ENCODE data around the gene FUBP1. TPM values are rescaled to one million over a fixed set of nuclear protein-coding genes. Genes with fewer than 3 reads are reported as not detected.
"Not testable (repeated sequence)": the region's sequence is repeated elsewhere in the genome, so short reads cannot be mapped to it uniquely, and the experiment has no call there.

Gene FUBP1, protein sequence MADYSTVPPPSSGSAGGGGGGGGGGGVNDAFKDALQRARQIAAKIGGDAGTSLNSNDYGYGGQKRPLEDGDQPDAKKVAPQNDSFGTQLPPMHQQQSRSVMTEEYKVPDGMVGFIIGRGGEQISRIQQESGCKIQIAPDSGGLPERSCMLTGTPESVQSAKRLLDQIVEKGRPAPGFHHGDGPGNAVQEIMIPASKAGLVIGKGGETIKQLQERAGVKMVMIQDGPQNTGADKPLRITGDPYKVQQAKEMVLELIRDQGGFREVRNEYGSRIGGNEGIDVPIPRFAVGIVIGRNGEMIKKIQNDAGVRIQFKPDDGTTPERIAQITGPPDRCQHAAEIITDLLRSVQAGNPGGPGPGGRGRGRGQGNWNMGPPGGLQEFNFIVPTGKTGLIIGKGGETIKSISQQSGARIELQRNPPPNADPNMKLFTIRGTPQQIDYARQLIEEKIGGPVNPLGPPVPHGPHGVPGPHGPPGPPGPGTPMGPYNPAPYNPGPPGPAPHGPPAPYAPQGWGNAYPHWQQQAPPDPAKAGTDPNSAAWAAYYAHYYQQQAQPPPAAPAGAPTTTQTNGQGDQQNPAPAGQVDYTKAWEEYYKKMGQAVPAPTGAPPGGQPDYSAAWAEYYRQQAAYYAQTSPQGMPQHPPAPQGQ
- total RNA-seq, result 205 and 213 TPM in 2 replicates

DNA sequence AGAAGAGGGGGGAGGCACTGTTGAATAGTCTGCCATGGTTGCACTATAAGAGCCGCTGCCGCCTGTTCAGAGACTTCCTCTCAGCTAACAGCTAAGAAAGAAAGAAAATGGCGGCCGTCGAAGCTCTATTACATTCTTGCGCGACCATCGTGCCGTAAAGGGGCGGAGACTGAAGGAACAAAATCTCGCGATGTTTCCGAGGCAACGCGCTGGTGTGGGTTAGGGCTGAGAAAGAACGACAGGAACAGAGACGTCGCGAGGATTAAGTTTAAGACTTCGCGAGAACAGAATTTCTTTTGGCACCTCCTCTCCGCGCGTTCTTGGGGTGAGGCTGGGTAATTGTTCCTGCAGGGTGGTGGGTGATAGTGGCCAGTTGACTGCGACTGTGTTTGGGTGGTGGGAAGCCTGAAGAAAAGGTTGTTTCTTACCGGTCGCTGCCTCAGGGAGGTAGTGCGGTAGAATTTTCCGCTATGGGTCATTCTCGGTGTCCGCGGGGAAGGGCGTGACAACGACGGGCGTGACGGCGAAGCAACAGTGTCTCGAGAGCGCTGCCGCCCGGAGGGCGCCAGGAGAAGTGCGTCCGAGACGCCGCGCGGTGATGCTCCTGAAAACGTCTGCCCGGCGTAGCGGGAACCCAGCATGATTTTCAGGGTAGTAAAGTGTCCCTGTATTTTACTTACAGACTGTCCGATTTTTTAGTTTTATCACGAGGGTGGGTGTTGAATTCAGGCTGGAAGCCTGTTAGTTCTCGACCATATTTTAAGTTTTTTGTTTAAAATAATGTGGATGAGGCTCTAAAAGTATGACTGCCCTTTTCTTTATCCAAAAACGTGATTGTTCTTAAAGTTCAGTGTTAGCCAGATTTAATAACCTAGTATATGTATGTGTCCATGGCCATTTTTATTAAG is at the start of gene FUBP1:
FUBP1 (minus strand) TSS at position 104 of the 908 bp plus-strand sequence; CDS start at position 36, 68 bp downstream.
- intact Hi-C loops (cut with micrococcal nuclease), result loop anchor here (1.0 to 10.0 kb wide), 10 partner anchors 9 to 760 kb away; partner anchors contain the start of genes DNAJB4, IFI44, PIGK and USP33

DNA sequence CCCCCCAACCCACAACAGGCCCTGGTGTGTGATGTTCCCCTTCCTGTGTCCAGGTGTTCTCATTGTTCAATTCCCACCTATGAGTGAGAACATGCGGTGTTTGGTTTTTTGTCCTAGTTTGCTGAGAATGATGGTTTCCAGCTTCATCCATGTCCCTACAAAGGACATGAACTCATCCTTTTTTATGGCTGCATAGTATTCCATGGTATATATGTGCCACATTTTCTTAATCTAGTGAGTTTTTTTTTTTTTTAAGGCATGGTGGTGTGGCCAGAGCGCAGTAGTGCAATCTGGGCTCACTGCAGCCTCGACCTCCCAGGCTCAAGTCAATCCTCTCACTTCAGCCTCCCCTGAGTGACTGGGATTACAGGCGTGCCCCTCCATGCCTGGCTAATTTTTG is 42.3 kb upstream of the FUBP1 start:
- intact Hi-C loops (cut with micrococcal nuclease), result not testable (repeated sequence)

DNA sequence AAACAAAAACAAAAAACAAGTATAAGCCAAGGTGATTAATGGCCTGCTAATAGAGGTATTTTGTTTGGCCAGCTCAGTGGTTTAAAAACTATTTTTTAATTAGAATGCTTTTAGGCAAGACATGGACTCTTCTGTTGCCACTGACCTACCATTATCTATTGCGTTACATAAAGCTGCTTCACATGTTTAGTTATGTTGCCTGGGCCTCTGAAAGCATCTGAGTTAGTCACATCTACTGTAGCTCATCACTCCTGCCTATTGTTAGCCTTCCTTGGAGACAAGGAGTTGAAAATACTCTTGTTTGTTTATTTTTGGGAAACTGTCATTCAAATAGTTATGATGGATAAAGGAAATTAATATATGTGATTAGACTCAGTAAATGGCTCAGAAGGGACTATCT is 40.2 kb upstream of the FUBP1 start:
- intact Hi-C loops (cut with micrococcal nuclease), result no loop called here

DNA sequence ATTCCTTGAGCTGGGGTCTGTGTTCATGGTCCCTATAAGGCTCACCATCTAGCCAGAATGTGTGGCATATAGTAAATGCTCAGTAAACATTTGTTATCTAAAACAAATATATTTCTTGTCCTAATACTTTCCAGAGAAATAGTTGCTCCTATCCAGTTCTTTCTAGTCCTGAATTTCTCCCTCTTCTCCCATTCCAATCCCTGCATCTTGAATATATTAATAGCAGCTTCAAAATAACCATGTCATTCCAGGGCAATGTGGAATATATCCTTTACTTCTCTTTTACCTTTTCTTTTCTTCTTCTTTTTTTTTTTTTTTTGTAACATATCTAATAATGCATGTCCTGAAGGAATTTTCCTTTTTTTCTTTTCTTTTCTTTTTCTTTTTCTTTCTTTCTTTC is 36.3 kb upstream of the FUBP1 start:
- intact Hi-C loops (cut with micrococcal nuclease), result no loop called here

DNA sequence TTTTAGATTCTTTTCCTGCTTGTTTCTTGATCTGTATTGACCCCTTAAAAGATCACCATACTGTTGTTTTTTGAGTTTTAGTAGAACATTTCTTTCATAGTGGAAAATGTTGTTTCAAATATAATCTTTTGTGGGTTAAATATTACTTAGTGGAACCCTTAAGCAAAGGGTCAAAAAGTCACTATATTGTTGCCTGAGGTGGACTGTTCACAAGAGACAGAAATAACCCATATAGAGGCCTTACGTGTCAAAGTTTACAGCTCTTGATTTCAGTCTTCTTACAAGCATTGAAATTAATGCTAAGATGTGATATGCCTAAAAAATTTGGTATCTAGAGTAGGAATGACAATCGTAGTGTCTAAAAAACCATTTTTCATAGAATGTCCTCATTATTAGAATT is 32.2 kb upstream of the FUBP1 start:
- intact Hi-C loops (cut with micrococcal nuclease), result no loop called here

DNA sequence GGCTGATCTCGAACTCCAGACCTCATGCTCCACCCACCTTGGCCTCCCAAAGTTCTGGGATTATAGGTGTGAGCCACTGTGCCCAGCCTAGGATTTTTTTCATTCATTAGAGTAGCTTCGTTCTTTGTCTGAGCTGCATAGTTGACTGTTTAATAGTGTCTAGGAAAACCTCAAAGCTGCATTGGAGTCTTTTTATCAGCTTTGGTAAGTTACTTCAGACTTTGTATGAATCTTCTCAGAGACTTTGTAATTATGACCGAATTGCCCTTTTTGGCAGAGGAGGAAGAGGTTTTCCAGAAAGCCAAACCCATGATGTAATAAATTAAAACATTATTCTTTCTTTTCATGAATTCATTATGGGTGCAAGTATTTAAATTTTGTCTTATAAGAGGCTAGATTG is 31.0 kb upstream of the FUBP1 start:
- intact Hi-C loops (cut with micrococcal nuclease), result no loop called here

DNA sequence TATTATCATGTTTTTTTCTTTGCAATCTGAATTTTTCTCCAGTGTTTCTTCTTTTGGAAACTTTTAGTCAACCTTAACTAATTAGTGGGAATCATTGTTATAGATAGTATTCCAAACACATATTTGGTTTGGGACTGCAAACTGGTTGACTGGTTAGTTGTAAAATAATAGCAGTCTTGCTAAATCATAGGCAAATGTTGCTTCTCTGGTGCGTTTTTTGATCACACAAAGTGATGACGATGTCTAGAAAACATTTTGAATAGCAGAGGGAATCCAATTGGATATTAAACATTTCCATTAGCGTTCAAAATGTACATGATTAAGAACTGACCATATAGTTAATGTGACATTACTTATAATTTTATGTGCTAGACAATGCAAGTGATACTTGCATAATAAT is 30.4 kb upstream of the FUBP1 start:
- intact Hi-C loops (cut with micrococcal nuclease), result no loop called here

DNA sequence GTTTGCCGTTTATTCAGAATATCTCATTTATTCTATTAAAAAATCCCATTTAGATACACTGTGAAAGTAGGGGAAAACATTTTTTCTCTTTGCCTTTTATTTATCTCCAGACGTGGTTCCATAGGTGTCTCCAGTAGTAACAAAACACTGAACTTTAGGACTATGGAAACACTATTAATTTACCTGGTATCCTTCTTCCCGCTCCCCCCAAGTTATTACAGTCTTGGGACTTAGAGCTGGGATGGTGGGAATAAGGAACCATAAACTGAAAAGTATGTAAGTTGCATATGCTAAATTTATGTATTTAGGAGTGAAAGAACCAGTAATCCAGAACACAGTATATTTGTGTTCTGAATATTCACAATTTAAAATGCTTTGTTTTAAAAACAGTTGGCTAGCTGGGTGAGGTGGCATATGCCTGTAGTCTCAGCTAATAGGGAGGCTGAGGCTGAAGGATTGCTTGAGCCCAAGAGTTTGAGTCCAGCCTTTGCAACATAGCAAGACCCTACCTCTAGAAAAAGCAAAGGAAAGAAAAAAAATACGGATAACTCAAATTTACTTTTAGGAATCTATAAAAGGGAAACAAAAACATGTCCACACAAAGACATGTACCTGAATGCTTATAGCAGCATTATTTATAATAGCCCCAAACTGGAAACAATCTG is 28.9 kb upstream of the FUBP1 start:
- intact Hi-C loops (cut with micrococcal nuclease), result no loop called here

DNA sequence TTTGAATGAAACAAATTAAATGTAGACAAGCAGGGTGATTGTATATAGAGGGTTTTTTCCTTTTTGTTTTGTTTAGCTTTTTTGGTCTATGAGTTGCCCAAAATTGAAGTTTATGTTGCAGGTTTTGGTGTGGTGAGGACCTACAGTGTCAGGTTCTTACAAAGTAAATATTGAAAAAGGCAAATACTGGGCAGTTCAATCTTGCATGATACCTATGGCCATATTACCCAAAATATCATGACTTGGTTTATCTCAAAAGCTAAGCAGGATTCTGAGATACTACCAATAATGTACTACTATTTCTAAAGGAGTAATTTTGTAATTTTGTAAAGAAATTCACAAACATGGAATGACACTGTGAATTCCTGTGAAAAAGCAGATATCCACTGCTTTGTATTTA is 27.6 kb upstream of the FUBP1 start:
- intact Hi-C loops (cut with micrococcal nuclease), result no loop called here

DNA sequence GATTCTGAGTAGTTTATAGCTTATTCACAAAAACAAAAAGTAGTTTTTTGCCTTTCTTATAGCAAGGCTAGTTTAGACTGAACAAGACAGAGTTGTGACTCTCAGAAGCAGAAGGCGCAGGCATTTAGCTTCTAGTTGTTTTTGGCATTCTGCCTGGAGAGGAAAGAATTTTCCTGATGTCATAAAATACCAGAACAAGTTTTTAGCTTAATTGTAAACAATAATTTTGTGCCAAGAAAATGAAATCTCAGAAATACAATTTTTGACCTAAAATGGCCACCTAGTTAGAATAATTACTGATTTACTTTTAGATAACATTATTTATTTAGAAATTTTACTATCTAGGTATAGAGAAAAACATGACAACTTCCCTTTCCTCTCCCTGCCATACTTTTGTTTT is 26.9 kb upstream of the FUBP1 start:
- intact Hi-C loops (cut with micrococcal nuclease), result loop anchor here (1.0 to 2.0 kb wide), 4 partner anchors 16 to 615 kb away; partner anchors contain the start of genes GIPC2, IFI44L and MIGA1

DNA sequence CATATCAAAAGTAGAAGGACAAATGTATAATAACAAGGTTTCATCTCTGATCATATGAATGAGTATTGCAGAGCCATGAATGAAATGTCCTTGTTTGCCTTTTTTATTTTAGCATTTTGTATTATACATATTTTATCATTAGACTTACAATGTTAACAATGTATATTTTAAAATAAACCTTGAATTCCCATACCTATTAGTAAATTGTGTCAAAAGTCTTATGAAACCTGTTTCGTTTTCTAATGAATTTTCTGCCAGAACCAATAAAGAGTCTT is 26.5 kb upstream of the FUBP1 start:
- intact Hi-C loops (cut with micrococcal nuclease), result loop anchor here (1.0 to 2.0 kb wide), 4 partner anchors 16 to 615 kb away; partner anchors contain the start of genes GIPC2, IFI44L and MIGA1

DNA sequence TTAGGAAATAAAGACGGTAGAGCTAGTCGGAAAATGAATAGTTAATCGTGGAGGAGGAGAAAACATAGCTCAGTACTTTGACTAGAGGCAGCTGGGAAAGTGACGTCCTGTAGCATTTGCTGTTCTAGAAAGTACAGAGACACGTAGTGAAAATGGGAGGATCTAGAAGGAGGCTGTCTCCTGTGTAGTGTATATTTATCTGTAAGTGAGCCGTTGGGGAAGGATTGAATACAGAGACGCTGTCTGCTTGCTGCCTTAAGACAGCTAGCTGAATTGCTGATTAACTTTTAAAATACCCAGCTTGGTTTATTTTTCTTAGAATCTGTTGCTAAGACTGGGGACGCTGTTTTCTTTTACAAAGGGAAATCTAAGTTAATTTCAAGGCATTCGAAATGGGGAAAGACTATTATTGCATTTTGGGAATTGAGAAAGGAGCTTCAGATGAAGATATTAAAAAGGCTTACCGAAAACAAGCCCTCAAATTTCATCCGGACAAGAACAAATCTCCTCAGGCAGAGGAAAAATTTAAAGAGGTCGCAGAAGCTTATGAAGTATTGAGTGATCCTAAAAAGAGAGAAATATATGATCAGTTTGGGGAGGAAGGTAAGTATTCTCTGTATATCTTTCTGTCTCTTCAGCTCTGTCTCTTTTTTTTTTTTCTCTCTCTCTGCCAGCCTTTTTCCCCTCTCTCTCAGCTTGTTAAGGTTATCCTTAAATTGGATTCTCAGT is 26.0 kb upstream of the FUBP1 start, which contains the start of gene DNAJB4:
DNAJB4 (plus strand) TSS at position 221 of the 729 bp plus-strand sequence; CDS start at position 393, 172 bp downstream.
- intact Hi-C loops (cut with micrococcal nuclease), result loop anchor here (1.0 to 2.0 kb wide), 11 partner anchors 16 to 1035 kb away; partner anchors contain the start of genes FUBP1, GIPC2, IFI44L and MIGA1

DNA sequence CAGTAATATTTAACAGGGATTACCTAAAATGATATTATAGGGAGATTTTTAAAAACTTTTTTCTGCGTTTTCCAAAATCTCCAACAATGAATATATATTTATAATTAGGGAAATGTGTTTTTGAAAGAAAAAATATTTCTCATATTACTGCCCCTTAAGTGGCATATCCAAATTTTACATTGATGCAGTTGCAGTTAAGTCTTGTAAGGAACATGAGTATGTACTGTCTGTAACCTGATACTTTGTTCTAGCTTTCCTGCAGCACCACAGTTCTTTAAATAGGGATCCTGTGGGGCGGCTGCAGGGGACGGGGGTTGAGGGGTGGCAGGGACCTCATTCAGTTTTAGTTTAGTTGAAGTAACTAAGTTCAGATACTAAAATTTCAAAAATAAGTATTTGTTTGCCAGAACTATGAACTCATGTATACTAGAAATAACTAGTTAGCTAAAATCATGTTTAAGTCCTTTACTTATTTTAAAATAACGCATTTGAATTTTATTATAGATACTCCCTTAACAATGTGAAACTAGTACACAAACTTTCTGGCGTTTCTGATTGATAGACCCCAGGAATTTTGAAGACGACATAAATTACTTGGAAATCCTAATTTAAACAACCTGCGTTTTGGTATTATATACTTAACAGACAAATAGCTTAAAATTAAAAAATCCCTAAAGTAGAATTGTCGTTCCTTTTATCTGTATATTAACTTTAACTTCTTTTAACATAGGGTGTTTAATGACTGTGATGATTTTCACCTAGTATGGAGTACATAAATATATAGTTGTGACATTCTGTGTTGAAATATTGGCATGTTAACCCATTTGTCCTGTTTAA is 25.2 kb upstream of the FUBP1 start:
- intact Hi-C loops (cut with micrococcal nuclease), result loop anchor here (1.0 to 2.0 kb wide), 10 partner anchors 25 to 1036 kb away; partner anchors contain the start of genes FUBP1, GIPC2, IFI44L and MIGA1

DNA sequence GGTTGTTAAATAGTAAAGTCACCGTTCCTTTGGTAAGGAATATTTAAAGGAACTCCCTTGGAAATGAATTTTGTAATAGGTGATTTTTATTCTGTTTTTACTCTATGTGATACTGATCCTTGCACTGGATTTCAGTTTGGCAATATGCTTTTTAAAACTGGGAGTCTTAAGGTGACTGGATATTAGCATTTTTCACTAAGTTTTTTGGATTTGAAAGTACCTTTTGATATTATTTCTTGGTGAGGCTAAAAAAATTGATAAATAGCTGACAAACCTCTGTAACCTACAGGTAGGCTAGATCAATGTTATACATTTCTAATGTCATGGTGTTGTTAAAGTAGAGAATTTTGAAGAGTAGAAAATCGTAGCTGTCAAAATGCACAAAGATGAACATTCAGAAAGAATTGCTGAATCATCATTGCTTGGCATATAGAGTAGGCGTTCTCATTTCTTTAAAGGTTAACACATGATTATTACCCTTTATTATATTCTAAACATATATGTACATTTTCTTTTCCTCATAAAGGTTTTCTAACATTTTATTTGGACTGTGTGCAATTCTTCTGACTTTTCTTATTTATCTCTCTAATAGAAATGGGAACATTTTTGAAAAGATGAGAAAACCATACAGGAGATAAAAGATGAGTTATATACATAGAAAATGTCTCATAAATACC is 24.3 kb upstream of the FUBP1 start:
- intact Hi-C loops (cut with micrococcal nuclease), result no loop called here

DNA sequence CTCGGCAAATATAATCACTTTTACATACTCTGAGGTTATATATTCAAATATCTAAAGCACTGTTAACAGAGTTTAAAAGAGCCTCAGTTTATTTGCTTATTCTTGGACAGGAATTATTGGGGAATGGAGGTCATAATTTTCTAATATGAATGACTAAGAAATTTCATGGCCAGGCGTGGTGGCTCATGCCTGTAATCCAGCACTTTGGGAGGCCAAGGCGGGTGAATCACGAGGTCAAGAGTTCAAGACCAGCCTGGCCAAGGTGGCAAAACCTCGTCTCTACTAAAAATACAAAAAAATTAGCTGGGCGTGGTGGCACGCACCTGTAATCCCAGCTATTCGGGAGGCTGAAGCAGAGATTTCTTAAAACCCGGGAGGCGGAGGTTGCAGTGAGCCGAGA is 21.7 kb upstream of the FUBP1 start:
- intact Hi-C loops (cut with micrococcal nuclease), result not testable (repeated sequence)

DNA sequence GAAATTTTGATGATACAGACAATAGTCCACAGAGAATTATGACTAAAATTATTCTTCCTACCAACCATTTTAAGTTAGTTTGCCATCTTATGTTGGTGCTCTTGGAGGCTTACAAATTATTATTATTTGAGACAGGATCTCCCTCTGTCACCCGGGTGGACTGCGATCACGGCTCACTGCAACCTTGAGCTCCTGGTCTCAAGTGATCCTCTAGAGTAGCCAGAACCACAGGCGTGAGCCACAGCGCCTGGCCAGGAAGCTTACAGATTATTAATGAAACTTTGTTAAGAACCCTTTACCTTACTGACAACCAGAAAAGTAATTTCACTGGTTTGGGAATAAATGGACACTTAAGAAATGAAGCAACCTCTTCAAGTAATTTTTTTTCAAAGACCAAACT is 17.9 kb upstream of the FUBP1 start:
- intact Hi-C loops (cut with micrococcal nuclease), result no loop called here

DNA sequence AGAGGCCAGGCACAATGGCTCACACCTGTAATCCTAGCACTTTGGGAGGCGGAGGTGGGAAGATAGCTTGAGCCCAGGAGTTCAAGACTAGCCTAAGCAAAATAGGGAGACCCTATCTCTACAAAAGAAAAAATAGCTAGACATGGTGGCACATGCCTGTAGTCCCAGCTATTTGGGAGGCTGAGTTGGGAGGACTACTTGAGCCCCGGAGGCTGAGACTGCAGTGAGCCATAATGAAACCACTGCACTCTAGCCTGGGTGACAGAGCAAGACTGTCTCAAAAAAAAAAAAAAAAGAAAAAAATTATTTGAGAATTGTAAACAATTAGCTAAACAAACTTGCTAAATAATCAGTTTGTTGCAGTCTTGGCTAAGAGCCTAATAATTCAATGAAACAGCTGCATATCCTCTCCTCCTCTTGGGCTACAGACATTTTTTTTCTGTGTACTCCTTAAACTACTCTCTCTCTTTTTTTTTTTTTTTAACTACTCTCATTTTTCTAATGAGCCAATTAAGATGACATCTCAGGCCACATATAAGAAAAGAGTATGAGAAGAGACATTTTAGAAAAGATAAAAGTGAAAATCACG is 15.3 kb upstream of the FUBP1 start:
- intact Hi-C loops (cut with micrococcal nuclease), result no loop called here

DNA sequence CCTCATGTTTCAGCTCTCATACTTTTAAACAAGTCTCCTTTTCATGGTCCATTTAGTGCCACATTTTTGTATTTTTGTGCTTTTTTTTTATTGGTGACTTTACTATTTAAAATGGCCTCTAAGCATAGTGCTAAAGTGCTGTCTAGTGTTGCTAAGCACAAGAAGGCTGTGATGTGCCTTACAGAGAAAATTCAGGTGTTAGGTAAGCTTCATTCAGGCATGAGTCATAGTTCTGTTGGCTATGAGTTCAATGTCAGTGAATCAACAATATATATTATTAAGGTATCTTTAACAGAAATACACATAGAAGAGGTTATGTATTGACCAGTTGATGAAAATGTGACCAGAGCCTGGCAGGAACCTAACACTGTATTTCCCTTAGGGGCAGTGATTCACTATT is 12.8 kb upstream of the FUBP1 start:
- intact Hi-C loops (cut with micrococcal nuclease), result no loop called here
